A673 (cell line): ENCODE measurements around the gene FAM124B. TPM values are rescaled to one million over a fixed set of nuclear protein-coding genes. Genes with fewer than 3 reads are reported as not detected.
A peak's percentile ranks its signal among the peaks of the same experiment; 100 is the strongest.

Source experiments
- BruUV-seq: library from RNA; stranded (reverse); fragments of 400-500 nt; replicated peaks from 2 replicates; lab custom pipeline; 2021; lab: Mats Ljungman, UMichigan
- CTCF ChIA-PET: fragments of 300-600 bp; sonication (Branson Sonifier 250); formaldehyde crosslinking; loops from one replicate; lab custom pipeline; 2022; ENCODE audit warnings: antibody characterized with exemption; lab: Charles Lee
- POLR2A ChIA-PET: fragments of 300-600 bp; sonication (Branson Sonifier 250); formaldehyde crosslinking; loops from one replicate; lab custom pipeline; 2022; ENCODE audit warnings: antibody characterized with exemption; ENCODE audit not compliant: low non-redundant PET; lab: Charles Lee
- DNase-seq: peaks from one replicate; pipeline ENCODE4 v3.0.0-alpha.2; 2015; ENCODE audit warnings: low spot score
- H3K27ac ChIP-seq: fragments of 200-600 bp; sonication (generic); 2 replicates; pipeline ENCODE4 v1.5.1; 2016; ENCODE audit warnings: mixed run types, low read depth, mild to moderate bottlenecking, mixed read lengths, antibody characterized with exemption, low read length; ENCODE audit not compliant: poor library complexity, severe bottlenecking
- H3K27me3 ChIP-seq: fragments of 200-600 bp; sonication (generic); replicated peaks from 2 replicates; pipeline ENCODE4 v1.6.1; 2017; ENCODE audit warnings: mixed run types, low read depth, mild to moderate bottlenecking, mixed read lengths, antibody characterized with exemption, low read length; ENCODE audit not compliant: insufficient read depth, poor library complexity
- H3K36me3 ChIP-seq: fragments of 200-600 bp; sonication (generic); 2 replicates; pipeline ENCODE4 v1.6.1; 2016; ENCODE audit warnings: mixed run types, mild to moderate bottlenecking, mixed read lengths, antibody characterized with exemption, low read length; ENCODE audit not compliant: insufficient read depth, poor library complexity, severe bottlenecking
- H3K4me1 ChIP-seq: fragments of 200-600 bp; sonication (generic); 2 replicates; pipeline ENCODE4 v1.6.1; 2017; ENCODE audit warnings: mixed run types, mild to moderate bottlenecking, mixed read lengths, antibody characterized with exemption, low read length; ENCODE audit not compliant: insufficient read depth, poor library complexity, severe bottlenecking
- H3K4me3 ChIP-seq: fragments of 200-600 bp; sonication (generic); 2 replicates; pipeline ENCODE4 v1.5.1; 2016; ENCODE audit warnings: low read depth, mixed run types, mild to moderate bottlenecking, mixed read lengths, low read length; ENCODE audit not compliant: poor library complexity, severe bottlenecking
- H3K9me3 ChIP-seq: fragments of 200-600 bp; sonication (generic); 2 replicates; pipeline ENCODE4 v1.6.1; 2016; ENCODE audit warnings: mixed run types, low read depth, mild to moderate bottlenecking, mixed read lengths, antibody characterized with exemption, low read length; ENCODE audit not compliant: poor library complexity, severe bottlenecking
- CTCF ChIP-seq: fragments of 300-800, 200-600 bp; sonication (generic); conservative IDR thresholded peaks from 2 replicates; pipeline ENCODE4 v1.5.1; 2017; ENCODE audit warnings: low read depth, mild to moderate bottlenecking, antibody characterized with exemption, low read length, moderate library complexity, mixed read lengths
- EZH2 ChIP-seq: fragments of 200-600 bp; sonication (generic); IDR thresholded peaks from 2 replicates; pipeline ENCODE4 v1.6.1; 2017; ENCODE audit warnings: borderline replicate concordance, low read depth, mild to moderate bottlenecking, mixed read lengths, antibody characterized with exemption, low read length; ENCODE audit not compliant: poor library complexity, severe bottlenecking
- intact Hi-C: fragments of 100-400 bp; cut with micrococcal nuclease; formaldehyde crosslinking; loops from one replicate; pipeline ENCODE4 v1.10.0; 2022; ENCODE audit not compliant: unreplicated experiment
- total RNA-seq: library from RNA; stranded (reverse); gene quantifications from 2 replicates; pipeline ENCODE4 v1.2.3, GENCODE V29; 2021

The FAM124B gene
- total RNA-seq, 1 experiment from 2014 or later, result not detected

GRCh38 chr2:224417947-224418346, 16.0 kb upstream of the FAM124B start:
- ChIA-PET CTCF (no interaction called here), POLR2A (no interaction called here)
- Histone ChIP-seq H3K4me3 (no peak overlapping the region), H3K27me3 (no peaks in the 10 kb centered on the region), H3K36me3 (no peaks in the 10 kb centered on the region), H3K9me3 (no peaks in the 10 kb centered on the region), H3K4me1 (no peaks in the 10 kb centered on the region), H3K27ac (no peak overlapping the region)
- DNase-seq, result no peak
- TF ChIP-seq EZH2, result no peak
- intact Hi-C loops, result no loop called here
- no TSS peak for BruUV-seq

DNA sequence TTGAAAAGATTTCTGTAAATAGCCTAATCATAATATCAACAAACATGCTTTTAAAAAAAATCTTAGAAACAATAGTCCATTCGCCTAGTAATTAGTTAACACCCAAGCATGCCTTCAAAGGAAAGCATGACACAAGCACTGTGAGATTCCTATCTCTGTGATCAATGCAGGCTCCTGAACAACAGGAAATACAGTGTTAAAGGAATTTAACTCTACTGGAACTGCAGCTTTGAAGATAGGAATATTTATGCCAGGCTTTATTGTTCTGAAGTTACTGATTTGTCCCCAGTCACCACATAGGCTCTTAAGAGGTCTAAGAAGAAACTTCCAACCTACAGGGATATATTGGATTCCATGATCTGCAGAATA, 15.4 kb upstream of the FAM124B start:
- ChIA-PET POLR2A (no interaction called here), CTCF (no interaction called here)
- intact Hi-C loops, result no loop called here
- BruUV-seq, result no TSS peak
- no peaks in the 10 kb centered on the region for H3K36me3 ChIP-seq
- H3K4me1 ChIP-seq, result no peaks in the 10 kb centered on the region
- no peak for TF ChIP-seq CTCF
- TF ChIP-seq EZH2, result no peak
- H3K27me3 ChIP-seq, result no peaks in the 10 kb centered on the region
- H3K27ac ChIP-seq, result no peak overlapping the region
- H3K4me3 ChIP-seq, result no peak overlapping the region
- no peaks in the 10 kb centered on the region for H3K9me3 ChIP-seq
- peak; percentile 7 for DNase-seq

DNA sequence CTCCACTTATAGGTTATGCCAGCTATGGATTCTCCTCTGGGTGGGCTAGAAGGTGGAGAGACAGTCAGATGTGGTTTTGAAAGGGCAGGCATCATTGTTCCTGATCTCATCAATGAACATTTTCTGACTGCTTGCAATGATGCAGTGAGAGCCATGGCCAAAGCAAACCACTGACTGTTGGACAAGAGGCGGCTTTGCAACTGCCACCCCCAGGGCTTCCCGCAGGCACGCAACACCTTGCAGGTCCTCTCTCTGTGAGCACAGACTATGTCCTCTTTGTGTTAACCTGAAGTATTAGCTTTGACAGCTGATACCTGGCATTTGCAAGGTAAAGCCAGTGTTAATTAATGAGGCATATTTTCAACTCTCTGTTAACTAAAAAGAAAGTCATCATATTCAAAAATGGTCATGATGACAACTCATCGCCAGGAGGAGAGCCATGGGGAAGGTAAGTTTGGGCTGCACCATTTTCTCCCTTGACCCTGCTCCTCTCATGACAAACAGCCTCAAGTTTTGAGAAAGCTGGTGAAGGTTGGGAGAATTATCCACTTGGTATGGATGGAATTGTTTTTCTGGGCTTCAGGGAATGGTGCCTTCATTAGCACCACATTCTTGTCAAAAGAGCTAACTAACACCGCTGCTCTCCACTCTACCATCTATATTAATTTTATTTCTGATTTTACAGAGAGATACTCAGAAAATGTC, 14.9 kb upstream of the FAM124B start:
- ChIA-PET POLR2A (no interaction called here), CTCF (no interaction called here)
- H3K36me3 ChIP-seq, result no peaks in the 10 kb centered on the region
- no peaks in the 10 kb centered on the region for H3K9me3 ChIP-seq
- no peaks in the 10 kb centered on the region for H3K4me1 ChIP-seq
- H3K27ac ChIP-seq, result no peak overlapping the region
- H3K27me3 ChIP-seq, result no peaks in the 10 kb centered on the region
- TF ChIP-seq EZH2 (no peak), CTCF (no peak)
- intact Hi-C loops, result no loop called here
- no peak for DNase-seq
- no peak overlapping the region for H3K4me3 ChIP-seq
- BruUV-seq, result no TSS peak

DNA sequence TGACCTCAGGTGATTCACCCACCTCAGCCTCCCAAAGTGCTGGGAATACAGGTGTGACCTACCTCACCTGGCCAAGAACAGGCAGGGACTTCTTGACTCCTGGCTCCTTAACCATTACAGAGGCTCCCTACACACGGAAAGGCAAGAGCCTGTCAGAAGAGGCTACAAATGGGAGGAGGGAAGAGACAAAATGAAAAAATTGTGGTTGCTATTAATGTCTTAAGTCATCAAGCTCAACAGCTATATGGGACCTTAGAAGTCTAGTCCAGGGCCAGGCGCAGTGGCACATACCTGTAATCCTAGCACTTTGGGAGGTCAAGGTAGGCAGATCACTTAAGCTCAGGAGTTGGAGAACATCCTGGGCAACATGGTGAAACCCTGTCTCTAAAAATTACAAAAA, 11.5 kb upstream of the FAM124B start:
- DNase-seq, result no peak
- H3K4me1 ChIP-seq, result no peaks in the 10 kb centered on the region
- H3K4me3 ChIP-seq, result no peak overlapping the region
- H3K27ac ChIP-seq, result no peak overlapping the region
- BruUV-seq, result no TSS peak
- no peaks in the 10 kb centered on the region for H3K27me3 ChIP-seq
- POLR2A ChIA-PET, result no interaction called here
- CTCF ChIA-PET, result no interaction called here
- no peaks in the 10 kb centered on the region for H3K36me3 ChIP-seq
- H3K9me3 ChIP-seq, result no peaks in the 10 kb centered on the region
- TF ChIP-seq CTCF (no peak), EZH2 (no peak)
- intact Hi-C loops, result no loop called here
